Measurements from ENCODE around the gene KANTR. TPM values are rescaled to one million over a fixed set of nuclear protein-coding genes. Genes with fewer than 3 reads are reported as not detected.
A peak's percentile ranks its signal among the peaks of the same experiment; 100 is the strongest.

The KANTR gene
- total and polyA plus RNA-seq, 5 donors: 4.4 to 6.7 (median 5.2) TPM

DNA sequence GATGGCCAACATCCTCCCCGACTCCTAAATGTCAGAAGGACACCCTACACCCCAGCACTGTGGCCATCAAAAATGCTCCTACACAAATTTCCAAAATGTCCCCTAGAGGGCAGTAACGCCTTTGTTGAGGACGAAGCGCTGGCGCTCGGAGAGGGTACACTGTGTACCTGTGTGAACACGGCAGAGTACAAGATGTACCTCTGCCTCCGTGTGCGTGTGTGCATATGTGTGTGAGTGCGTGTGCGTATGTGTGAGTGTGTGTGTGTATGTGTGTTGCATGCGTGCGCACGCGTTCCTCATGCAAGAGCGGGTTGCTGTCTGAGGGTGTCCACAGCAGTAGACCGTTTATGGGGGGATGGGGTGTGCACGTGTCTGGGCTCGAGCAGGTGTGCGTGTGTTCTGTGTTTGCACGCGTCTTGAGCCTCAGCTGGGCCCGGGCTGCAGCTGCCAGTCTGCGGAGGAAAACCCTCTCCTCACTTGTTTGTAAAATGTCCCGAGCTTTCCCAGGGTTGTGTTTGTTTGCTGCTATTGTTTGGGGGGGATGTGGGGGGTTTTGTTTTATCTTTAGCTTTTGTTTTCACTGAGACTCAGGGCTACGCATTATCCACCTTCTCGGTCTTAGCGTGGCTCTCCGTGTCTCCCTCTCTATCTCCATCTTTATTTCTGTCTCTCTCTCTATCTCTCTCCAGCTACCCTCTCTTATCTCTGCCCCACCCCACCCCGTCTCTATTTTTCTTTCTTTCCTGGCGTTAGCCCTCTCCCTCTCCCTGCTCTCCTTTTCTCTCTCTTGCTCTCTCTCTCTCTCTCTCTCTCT is 22.1 kb upstream of the KANTR start:
- peak overlapping the region; percentile 23 for H3K4me3 ChIP-seq (ENCODE audit: low read length)
- H3K9me3 ChIP-seq (ENCODE audit: control insufficient read depth, low read length): no peaks in the 10 kb centered on the region
- ATAC-seq: peak; percentile 87 to 94
- no peaks in the 10 kb centered on the region for H3K4me1 ChIP-seq (ENCODE audit: control insufficient read depth, insufficient read depth, low read length)
- 2% methylated on average over 31 of the region's 31 CpGs for WGBS
- DNase-seq: peak; percentile 67 to 90 (median 75)
- no peaks in the 10 kb centered on the region for H3K27me3 ChIP-seq (ENCODE audit: control insufficient read depth, insufficient read depth)
- intact Hi-C loops (cut with DNase I): loop anchor here in 1 of 4 donors (2.0 kb wide), 1 partner anchor 17 kb away; no protein-coding TSS in a partner anchor
- peak overlapping the region; percentile 92 for H3K27ac ChIP-seq (ENCODE audit: low read length)

- no peaks in the 10 kb centered on the region for H3K4me1 ChIP-seq (ENCODE audit: control insufficient read depth, insufficient read depth, low read length)
- intact Hi-C loops (cut with DNase I): loop anchor here in 1 of 4 donors (2.0 kb wide), 1 partner anchor 16 kb away; no protein-coding TSS in a partner anchor
- peak overlapping the region; percentile 92 for H3K27ac ChIP-seq (ENCODE audit: low read length)
- no peak for DNase-seq
- H3K9me3 ChIP-seq (ENCODE audit: control insufficient read depth, low read length): no peaks in the 10 kb centered on the region
- H3K27me3 ChIP-seq (ENCODE audit: control insufficient read depth, insufficient read depth): no peaks in the 10 kb centered on the region
- 71% methylated on average over 9 of the region's 9 CpGs for WGBS
- H3K4me3 ChIP-seq (ENCODE audit: low read length): peak overlapping the region; percentile 23
- no peak for ATAC-seq
Observed at GRCh38 chrX:53072418-53073114, 21.4 kb upstream of the KANTR start.

GRCh38 chrX:53073115-53073586 is 20.8 kb upstream of the KANTR start:
- DNase-seq (no peak), ATAC-seq (no peak)
- 55% methylated on average over 6 of the region's 6 CpGs for WGBS
- no peaks in the 10 kb centered on the region for H3K27me3 ChIP-seq (ENCODE audit: control insufficient read depth, insufficient read depth)
- intact Hi-C loops (cut with DNase I): loop anchor here in 1 of 4 donors (2.0 kb wide), 1 partner anchor 16 kb away; no protein-coding TSS in a partner anchor
- no peak overlapping the region for H3K4me3 ChIP-seq (ENCODE audit: low read length)
- H3K9me3 ChIP-seq (ENCODE audit: control insufficient read depth, low read length): no peaks in the 10 kb centered on the region
- no peaks in the 10 kb centered on the region for H3K4me1 ChIP-seq (ENCODE audit: control insufficient read depth, insufficient read depth, low read length)
- H3K27ac ChIP-seq (ENCODE audit: low read length): peak overlapping the region; percentile 45

DNA sequence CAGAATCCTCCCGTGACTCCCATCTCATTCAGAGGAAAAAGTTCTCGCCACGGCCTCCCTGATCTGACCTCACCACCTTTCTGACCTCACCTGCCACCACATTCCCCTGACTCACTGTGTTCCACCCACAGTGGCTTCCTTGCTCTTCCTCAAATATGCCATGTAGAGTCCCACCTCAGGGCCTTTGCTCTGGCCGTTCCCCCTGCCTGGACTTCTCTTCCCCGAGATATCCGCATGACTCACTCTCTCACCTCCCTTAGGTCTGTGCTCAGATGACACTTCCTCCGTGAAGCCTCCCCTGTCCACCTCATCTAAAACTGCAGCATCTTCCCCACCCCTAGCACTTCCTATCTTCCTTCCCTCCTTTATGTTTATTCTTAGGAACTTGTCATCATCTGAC is 18.9 kb upstream of the KANTR start:
- Histone ChIP-seq H3K9me3 (ENCODE audit: control insufficient read depth, low read length) (no peaks in the 10 kb centered on the region), H3K27ac (ENCODE audit: low read length) (no peak overlapping the region), H3K4me3 (ENCODE audit: low read length) (no peak overlapping the region), H3K4me1 (ENCODE audit: control insufficient read depth, insufficient read depth, low read length) (no peaks in the 10 kb centered on the region), H3K27me3 (ENCODE audit: control insufficient read depth, insufficient read depth) (no peaks in the 10 kb centered on the region)
- intact Hi-C loops (cut with DNase I): no loop called here
- ATAC-seq (no peak), DNase-seq (no peak)
- 80% methylated on average over 7 of the region's 7 CpGs for WGBS

- Histone ChIP-seq H3K27me3 (ENCODE audit: control insufficient read depth, insufficient read depth) (no peaks in the 10 kb centered on the region), H3K4me3 (ENCODE audit: low read length) (no peak overlapping the region), H3K9me3 (ENCODE audit: control insufficient read depth, low read length) (no peaks in the 10 kb centered on the region), H3K27ac (ENCODE audit: low read length) (no peak overlapping the region), H3K4me1 (ENCODE audit: control insufficient read depth, insufficient read depth, low read length) (no peaks in the 10 kb centered on the region)
- ATAC-seq (no peak), DNase-seq (no peak)
- WGBS: 97% methylated on average over 21 of the region's 21 CpGs
- intact Hi-C loops (cut with DNase I): no loop called here
Observed at GRCh38 chrX:53076671-53077070, 17.3 kb upstream of the KANTR start.

GRCh38 chrX:53077207-53078197 is 16.4 kb upstream of the KANTR start:
- no peaks in the 10 kb centered on the region for H3K9me3 ChIP-seq (ENCODE audit: control insufficient read depth, low read length)
- ATAC-seq (no peak), DNase-seq (peak in 2 of 3 donors; percentile 46 to 64)
- H3K27ac ChIP-seq (ENCODE audit: low read length): no peak overlapping the region
- H3K4me3 ChIP-seq (ENCODE audit: low read length): no peak overlapping the region
- intact Hi-C loops (cut with DNase I): no loop called here
- H3K4me1 ChIP-seq (ENCODE audit: control insufficient read depth, insufficient read depth, low read length): no peaks in the 10 kb centered on the region
- no peaks in the 10 kb centered on the region for H3K27me3 ChIP-seq (ENCODE audit: control insufficient read depth, insufficient read depth)
- 93% methylated on average over 27 of the region's 27 CpGs for WGBS

- Histone ChIP-seq H3K9me3 (ENCODE audit: control insufficient read depth, low read length) (no peaks in the 10 kb centered on the region), H3K4me3 (ENCODE audit: low read length) (no peak overlapping the region), H3K27me3 (ENCODE audit: control insufficient read depth, insufficient read depth) (no peaks in the 10 kb centered on the region), H3K27ac (ENCODE audit: low read length) (no peak overlapping the region), H3K4me1 (ENCODE audit: control insufficient read depth, insufficient read depth, low read length) (no peaks in the 10 kb centered on the region)
- intact Hi-C loops (cut with DNase I): no loop called here
- WGBS: 78% methylated on average over 1 of the region's 1 CpG
- ATAC-seq (no peak), DNase-seq (no peak)
Observed at GRCh38 chrX:53078943-53079342, 15.0 kb upstream of the KANTR start.

GRCh38 chrX:53080628-53081580 is 13.0 kb upstream of the KANTR start:
- 18% methylated on average over 17 of the region's 17 CpGs for WGBS
- Histone ChIP-seq H3K27me3 (ENCODE audit: control insufficient read depth, insufficient read depth) (no peaks in the 10 kb centered on the region), H3K9me3 (ENCODE audit: control insufficient read depth, low read length) (no peaks in the 10 kb centered on the region), H3K4me3 (ENCODE audit: low read length) (peak overlapping the region; percentile 40), H3K27ac (ENCODE audit: low read length) (peak overlapping the region; percentile 75), H3K4me1 (ENCODE audit: control insufficient read depth, insufficient read depth, low read length) (no peaks in the 10 kb centered on the region)
- intact Hi-C loops (cut with DNase I): no loop called here
- peak in 2 of 3 donors; percentile 61 to 71 for DNase-seq
- no peak for ATAC-seq

- under 1% methylated on average over 85 of the region's 86 CpGs for WGBS
- intact Hi-C loops (cut with DNase I): no loop called here
- H3K27ac ChIP-seq (ENCODE audit: low read length): peak within 1 kb of the TSS; percentile 91
- ATAC-seq (peak; percentile 96 to 97), DNase-seq (peak; percentile 93 to 98 (median 97))
- no peaks in the 10 kb centered on the region for H3K4me1 ChIP-seq (ENCODE audit: control insufficient read depth, insufficient read depth, low read length)
- no peaks in the 10 kb centered on the region for H3K27me3 ChIP-seq (ENCODE audit: control insufficient read depth, insufficient read depth)
- H3K4me3 ChIP-seq (ENCODE audit: low read length): peak within 1 kb of the TSS; percentile 79
- no peaks in the 10 kb centered on the region for H3K9me3 ChIP-seq (ENCODE audit: control insufficient read depth, low read length)
Observed at GRCh38 chrX:53081925-53082772, 11.8 kb upstream of the KANTR start, which contains the start of gene TSPYL2. TSS of gene TSPYL2 (plus strand) at chrX:53082367. CDS start at chrX:53082499, 132 bp downstream.

Data from right cardiac atrium (tissue), 5 donors.